M059J (cell line): ENCODE measurements around the gene LCOR. TPM values are rescaled to one million over a fixed set of nuclear protein-coding genes. Genes with fewer than 3 reads are reported as not detected.

Source experiments
- DNase-seq: peaks from one replicate; pipeline ENCODE4 v3.0.0-alpha.2; 2012; ENCODE audit warnings: low read depth
- total RNA-seq: library from RNA; depleted of rRNA; stranded (reverse); fragments of >200 nt; shearing (Covaris generic); gene quantifications from 2 replicates; pipeline ENCODE4 v1.2.3, GENCODE V29; 2014

The LCOR gene
- total RNA-seq, 1 experiment from 2014 or later, result 15.8 TPM

DNA sequence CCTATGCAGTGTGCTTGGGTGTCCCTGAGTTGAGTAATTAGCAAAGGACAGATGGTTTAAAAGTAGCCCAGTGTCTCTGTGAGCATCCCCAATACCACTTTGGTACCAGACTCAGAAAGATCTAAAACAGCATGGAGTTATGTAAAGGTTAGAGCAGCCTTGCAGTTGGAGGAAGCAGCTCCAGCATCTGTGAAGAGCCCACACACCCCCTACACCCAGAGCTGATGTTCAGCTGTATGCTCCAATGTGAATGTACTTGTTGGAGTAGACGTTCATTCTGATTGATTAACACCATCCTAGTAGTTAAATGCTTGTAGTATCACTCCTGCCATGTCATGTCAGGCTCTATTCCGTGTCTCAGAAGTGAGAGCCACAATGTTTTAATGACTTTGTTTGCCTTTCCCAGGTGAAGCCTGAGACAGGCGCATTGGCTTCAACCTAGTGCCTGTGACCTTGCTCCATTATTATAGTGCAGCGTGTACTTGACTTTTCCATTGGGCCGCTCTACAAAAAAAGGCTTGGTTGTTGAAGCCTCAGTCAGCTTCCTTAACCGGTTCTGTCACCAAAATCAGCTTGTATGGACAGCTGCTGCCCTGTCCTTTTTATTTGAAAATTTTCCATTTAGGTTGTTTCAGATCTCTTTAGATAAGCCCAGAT lies 154.2 kb downstream of the LCOR start:
- no peak for DNase-seq

DNA sequence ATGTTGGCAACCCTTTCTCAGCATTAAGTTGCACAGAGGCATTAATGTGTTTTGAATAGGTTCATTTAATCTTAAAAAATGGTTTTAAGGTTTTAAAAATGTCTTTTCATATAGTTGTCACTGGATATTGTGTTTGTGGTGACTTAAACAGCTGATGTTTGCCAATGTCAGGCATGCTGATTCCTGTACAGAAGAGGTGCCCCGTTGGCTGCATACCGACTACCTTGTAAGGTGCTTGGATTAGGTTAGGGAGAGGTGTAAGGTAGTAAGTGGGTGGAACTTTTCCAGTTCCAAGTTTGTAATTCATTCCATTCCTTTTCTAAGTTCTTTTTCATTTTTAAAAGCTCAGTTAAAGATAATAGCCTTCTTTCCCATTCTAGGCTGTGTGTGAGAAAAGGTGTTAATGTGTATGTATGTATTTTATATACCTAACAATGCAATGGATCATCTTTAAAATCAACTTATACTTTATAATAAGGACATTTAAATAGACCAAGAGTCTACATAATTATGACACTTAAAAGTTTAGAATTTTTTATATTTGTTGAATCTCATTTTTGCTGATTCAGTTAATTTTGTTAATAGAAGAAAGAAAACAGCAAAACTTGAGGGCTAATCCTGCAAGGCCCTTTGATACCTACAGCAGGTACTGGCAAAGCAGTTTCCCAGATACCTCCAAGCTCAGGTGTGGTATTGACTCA lies 155.2 kb downstream of the LCOR start:
- no peak for DNase-seq

DNA sequence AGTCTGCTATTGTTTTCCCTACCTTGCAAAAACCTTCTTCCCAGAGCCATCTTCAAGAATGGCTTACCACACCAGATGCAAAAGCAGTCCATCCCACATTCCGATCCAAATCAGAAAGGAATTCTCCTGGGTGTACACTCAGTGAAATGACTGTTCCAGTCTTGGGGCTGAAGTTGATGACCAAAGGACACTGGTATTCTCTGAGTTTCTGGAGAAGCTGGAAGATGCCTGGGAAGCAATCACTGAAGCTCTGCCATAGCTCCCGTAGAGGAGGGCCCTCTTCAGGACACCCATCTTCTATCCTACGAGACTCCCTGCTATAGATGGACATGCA lies 155.7 kb downstream of the LCOR start:
- DNase-seq, result peak; percentile 21

DNA sequence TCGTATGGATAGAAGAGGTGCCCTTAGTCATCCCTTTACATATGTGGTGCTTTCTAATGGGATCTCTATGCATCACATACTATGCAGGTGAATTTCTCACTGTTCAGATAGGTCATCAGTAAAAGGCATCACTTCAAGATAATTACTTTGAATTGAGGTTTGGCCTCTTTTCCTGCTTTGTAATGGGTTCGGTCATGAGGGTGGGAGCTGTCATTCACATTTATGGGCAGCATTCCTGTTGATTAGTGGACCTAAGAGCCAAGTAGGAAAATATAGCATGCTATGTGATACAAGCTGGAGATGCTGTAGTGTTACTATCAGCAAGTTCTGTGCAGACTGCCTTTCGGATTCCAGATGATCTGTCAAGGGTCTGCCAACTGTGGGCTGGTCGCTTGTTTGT lies 156.3 kb downstream of the LCOR start:
- DNase-seq, result no peak

DNA sequence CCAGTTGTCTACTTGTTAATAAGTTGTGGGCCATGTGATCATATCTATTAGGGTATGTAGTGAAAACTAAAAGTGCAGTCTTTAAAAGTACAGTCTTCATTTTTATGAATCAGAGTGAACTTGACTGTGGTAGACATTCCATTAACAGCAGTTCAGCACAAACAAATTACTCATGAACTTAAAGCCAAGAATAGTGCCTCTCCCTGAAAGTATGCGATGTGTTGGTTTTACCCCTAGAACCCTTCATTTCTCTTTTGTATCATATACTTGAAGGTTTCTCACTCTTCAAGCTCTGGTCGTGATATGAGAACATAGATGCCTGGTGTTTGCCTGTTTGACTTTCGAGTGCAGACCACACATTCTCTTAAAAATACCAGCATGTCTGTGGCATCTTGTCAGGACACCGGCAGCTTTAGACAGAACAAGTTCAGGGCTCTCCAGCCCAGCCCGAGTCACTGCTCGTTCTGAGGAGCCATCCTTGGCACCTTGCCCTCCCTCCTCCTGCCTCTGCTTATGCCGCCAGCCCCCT lies 159.3 kb downstream of the LCOR start:
- peak; percentile 74 for DNase-seq

DNA sequence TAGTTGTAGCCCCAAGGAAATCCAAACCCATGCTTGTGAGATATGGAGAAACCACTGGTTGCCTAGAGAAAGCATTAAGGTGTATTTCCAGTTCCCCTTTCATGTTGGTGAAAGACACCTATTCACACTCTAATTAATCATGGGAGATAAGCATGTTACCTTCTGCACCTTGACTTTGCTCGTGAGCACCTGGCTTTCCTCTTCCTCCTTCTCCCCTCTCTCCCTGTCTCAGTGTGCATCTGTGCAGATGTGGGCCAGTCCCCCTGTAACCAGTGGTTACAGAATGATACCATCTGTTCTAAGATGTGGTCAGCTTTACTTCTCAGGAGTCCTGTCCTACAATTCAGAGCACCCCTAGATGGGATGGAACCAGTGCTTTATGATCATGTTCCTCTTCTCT lies 160.6 kb downstream of the LCOR start:
- no peak for DNase-seq

DNA sequence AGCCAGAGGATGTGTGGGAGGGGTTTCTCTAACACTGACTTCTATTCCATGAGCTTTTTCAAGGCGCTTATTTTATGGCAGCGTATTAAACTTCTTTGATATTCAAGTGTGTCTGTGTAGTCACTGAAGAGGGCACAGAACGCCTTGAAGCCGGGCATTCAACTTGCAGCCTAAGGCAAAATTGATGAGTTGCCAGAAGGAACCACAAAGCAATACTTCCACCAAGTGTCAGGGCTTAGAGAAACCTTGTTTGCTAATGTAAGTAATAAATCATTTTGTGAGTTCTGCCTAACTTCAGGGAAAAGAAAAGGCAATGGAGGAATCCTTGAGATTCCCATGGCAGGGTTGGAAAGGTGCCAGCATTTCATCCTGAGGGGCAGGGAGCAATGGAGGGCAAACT lies 163.8 kb downstream of the LCOR start:
- peak; percentile 95 for DNase-seq

DNA sequence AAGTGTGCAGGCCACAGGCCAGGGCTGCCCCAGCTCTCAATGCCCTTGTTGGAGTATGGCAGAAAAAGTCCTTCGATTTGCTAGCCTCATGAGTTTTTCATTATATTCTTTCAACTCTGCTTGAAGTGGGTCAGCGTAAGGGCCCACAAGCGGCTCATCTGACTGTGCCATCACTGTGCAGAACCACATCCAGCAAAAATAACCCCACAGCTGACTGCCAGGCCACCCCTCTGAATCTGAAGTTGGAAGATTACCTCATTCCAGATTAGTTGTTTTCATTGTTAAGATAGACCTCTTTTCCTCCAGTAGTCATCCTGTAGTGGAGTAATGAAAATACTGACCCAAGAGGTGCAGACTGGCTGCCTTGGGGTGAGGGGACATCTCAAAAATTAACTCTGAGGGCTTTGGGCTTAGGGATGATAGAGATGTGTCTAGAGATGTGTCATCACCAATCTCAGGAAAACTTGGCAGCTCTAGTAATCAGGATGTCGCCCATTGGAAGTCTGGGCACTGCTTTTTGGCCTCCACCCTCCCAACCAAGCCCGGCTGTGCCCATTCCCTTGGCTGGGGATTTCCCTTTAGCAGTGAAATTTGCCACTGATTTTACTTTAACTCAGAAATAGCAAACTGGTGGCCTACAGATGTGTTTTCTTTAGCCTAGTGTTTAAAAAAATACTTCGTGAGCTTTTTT lies 164.3 kb downstream of the LCOR start:
- DNase-seq, result no peak

DNA sequence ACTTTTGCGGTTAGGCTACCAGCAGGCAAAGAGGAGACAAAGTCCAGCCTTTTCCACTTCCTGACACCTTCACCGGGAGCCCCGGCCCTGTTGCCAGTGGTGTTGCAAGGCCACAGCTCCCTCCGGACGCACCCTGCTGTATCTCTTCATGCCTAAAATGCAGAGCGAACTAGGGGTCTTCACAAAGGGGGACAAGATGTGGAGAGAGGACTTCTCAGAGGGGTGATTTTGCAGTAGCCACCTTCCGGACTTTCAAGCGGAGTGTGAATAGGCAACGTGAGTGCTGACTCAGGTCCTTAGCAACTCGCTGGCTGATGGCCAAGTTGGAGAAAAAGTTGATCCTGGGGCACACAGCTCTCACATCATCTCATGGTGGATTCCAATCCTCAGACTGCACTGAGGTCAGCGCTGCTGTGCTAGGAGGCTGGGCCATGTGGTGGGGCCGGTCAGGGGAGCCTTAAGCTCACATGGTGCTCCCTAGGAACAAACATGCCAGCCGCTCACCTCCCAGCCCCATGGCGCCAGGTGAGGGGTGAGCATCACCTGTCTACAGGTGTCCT lies 166.3 kb downstream of the LCOR start:
- peak; percentile 71 for DNase-seq

DNA sequence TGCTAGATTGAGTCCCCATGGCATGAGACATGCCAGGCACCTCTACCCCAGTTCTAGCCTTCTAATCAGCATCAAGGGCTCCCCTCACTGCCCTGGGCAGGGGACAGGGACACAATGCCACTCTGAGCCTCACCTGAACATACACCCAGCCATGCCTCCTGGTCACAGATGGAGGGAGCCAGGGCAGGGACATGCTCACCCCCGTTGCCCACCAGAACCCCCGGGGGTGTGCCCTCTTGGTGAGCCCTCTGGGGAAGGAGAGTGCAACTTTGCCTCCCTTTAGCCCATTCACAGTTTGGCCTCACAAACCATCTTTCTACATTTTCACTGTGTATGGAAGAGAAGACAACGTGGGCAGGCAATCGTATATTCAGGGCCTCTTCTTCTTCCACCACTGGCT lies 167.2 kb downstream of the LCOR start:
- no peak for DNase-seq

DNA sequence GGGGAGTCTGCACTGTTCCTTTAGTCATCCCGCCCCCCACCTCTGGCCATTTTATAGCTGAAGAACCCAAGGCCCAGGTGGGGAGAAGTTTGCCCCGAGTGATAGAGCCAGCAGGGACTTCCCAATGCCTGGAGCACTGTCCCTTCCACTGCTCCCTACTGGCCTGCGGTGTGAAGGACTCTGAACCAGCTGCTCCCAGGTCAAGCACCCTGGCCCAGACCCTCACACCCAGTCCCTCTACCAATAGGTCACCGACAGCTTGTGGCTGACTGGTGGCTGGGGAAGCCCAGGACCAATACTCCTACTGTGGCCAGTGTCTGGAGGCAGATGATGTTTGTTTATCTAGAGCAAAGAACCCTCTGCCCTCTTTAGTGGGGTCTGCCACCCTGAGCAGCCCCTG lies 167.9 kb downstream of the LCOR start:
- DNase-seq, result no peak

DNA sequence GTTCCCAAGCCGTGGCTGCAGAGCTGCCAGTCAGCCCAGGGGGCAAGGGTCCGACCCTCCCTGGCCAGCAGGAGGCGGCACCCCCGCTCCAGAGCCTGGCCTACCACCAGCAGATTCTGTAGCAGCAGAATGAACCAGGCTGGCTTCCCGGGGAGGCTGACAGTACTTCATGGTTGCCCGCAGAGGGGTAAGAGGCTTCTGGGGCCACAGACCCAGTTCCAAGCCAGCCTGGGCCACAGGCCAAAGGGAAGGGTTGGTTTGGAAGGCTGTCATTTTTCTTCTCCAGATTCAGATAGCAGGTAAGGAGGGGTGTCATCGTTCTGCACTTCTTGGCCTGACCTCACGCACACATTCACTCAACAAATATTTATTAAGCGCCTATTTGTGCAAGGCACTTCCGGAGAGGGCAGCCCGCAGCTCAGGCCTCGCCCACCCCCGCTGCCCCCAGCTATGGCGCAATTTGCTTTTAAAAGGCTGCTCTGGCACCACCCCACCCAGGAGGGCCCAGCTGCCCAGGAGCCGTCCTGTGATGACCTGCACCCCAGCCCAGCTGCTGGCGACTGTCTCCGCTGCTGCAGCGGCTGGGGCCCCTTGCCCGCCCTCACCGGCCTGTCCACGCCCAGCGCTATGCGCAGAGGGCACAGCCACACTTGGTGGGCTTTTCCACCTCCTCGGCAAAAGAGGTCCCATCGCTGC lies 168.5 kb downstream of the LCOR start:
- DNase-seq, result peak; percentile 29

DNA sequence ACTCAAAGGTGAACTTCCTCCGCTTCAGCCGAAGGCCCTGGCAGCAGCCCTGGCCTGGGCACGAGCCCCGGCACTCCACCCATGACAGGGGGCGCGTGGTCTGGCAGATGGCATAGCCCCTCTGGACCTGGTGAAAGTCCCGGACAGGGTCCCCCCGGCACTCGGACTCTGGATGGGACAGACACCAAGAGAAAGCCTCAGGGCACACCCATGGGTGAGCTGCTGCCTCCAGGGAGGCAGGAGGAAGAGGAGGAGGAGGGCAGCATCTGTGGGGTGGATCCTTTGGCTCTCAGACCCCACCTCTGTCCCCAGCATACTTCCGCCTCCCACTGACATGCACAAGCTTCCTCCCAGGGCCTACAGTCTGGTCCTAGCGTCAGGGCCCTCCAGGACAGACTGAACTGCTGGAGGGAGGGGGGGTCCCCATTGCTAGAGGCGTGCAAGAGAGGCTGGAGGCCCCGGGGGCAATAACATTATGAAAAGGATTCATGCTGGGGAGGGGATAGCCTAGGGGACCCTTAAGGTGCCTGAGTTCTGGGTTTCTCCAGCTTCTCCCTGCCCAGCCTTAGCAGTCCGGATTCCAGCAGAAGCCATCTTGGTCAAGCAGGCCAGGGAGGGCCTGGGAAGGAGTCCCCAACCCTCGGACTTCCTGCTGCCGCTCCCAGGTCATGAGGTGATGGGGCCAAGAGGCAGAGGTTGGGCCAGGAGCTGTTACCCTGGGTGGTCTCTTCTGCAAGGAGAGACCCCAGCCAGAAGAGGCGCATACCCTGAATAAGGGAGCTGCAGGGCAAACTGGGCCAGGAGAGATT lies 169.3 kb downstream of the LCOR start:
- no peak for DNase-seq

DNA sequence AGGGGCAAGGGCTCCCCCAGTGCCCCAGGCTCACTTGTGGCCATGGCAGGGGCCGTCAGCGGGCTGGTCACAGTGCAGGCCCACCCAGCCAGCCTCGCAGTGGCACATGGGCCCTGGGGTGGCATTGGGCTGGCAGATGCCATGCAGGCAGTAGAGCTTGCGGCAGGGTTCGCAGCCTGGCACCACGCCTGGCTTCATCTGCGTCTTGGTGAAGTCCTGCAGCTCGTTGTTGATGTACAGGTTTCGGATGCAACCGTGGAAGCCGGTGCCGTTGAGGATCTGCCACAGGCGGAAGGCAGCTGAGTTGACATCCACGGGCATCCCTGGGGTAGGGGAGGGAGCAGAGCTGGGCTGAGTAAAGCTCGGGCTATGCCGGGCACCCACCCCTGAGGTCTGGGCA lies 170.6 kb downstream of the LCOR start:
- DNase-seq, result no peak

DNA sequence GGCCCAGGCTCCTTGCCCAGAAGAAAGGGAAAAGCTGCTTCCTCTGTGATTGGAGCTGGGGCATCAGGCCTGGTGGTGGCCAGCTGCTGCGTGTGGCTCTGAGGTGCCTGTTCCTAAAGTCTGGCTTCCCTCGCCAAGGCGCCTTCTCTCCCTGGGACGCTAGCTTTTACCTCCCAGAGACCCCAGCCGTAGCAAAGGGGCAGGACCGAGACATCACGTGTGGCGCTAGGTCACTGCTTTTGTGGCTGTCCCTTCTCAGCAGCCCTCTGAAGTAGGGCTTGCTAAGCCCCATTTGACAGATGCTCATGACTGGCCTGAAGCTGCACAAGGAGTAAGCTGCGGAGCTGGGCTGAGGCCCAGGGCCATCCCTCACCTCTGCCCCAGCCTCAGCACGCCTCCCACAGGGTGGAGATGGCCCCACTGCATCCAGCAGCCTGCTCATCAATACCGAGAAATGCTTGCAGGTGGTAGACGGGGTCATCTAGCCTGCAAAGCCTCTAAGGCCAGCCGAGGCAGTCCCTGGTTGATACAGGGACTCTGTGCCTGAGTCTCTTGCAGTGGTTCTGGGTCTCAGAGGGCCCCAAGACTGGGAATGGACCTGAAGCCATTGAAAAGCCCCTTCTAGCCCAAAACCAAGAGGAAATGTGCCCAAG lies 171.2 kb downstream of the LCOR start:
- no peak for DNase-seq

DNA sequence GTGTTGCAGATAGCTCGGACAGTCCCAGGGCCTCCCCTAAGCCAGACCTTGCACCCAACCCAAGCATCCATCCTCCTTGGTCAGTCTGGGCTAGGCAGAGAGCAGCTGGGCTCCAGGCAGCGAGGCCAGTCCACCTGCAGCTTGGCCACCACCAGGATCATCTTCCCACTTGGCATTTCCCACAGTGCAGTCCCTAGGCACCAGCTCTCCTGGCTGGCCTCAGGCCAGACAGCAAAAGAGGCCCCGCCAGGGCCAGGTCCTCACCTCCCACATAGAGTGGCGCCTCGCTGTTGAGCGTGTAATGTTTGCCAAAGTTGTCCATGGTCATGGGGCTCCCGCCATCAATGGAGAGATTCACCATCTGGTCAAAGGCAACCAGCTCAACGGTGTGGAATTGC lies 171.7 kb downstream of the LCOR start:
- DNase-seq, result no peak

DNA sequence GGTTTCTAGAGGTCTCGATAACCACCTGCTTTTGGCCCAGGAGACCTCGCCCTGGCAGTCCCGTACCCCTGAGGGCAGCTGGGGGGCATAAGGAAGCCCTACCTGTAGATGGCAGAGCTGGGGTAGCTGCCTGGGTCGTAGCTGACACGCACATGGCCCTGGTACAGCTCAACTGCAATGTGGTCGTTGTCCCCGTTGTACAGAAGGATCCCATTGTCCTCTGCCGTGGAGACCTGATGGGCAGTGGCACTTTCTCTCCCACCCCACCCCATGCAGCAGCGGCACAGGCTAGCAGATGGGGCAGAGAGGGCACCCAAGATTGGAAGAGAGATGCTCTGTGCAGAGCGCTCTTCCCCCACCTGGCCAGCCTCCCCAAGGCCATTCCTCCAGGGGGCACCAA lies 172.5 kb downstream of the LCOR start:
- DNase-seq, result no peak

DNA sequence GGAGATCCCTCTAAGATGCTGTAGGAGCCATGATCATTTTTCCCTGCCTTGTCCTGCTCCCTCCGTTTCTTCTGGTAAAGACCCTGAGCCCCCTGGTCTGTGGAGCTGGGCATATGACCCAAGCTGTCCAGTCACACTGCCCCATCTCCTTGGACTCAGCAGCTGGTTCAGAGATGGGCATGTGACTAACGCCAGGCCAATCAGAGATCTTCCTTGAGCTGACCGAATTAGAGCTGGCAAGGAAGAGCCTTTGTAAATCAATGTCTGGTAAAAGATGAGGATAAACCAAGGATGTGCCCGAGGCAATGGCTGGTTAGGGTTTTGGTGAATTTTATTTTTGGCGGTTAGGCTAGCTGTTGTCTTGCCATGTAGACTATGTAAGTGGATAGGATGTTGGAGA lies 173.3 kb downstream of the LCOR start:
- DNase-seq, result no peak

DNA sequence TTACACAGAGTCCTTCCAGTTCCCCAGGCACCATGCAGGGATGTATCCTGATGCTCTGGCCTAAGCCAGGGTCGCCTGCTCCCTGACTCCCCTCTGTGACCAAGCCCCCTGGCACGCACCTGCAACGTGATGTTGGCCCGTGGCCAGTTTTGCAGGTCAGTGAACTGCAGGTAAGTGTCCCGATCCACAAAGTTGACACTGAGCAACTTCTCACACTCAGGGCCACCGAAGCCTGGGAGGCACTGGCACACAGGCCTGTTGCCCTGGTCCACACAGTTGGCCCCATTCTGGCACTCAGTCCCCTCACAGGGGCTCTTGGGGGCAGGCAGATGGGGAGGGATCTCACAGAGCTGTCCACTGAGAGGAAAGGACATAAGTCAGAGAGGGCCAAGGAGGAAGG lies 174.3 kb downstream of the LCOR start:
- no peak for DNase-seq

DNA sequence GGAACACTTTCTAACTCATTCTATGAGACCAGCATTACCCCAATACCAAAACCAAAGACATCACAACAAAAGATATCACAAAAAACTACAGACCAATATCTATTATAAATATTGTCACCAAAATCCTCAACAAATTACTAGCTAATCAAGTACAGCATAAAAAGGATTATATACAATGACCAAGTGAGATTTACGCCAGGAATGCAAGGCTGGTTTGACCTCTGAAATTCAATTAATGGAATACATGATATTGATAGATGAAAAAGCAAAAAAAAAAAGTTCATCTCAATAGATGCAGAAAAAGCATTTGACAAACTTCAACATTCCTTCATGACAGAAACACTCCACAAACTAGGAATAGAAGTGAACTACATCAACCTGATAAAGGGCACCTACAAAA lies 175.3 kb downstream of the LCOR start:
- no peak for DNase-seq

DNA sequence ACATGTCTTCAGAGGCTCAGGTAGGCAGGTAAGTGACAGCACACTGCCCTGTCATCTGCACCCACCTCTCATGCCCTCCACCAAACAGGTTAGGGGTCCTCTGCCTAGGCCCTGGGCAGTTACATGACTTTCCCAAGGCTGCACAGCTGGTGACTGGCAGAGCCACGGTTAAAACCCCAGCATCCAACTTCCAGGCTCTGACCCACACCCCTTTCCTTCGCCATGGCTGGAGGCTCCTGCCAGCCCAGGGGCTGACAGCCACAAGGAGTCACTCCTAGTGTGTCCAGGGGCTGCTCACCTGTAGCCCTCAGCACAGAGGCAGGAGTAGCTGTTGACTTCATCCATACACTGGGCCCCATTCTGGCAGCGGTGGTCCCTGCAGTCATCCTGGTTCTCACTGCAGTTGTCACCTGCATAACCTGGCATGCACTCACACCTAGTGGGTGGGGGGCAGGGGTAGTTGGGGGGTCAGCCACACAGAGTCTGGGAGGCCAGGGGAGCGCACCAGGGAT lies 178.7 kb downstream of the LCOR start:
- DNase-seq, result no peak
